MCF 10A (cell line): ENCODE data around the gene PEAR1. TPM values are rescaled to one million over a fixed set of nuclear protein-coding genes. Genes with fewer than 3 reads are reported as not detected.
A peak's percentile ranks its signal among the peaks of the same experiment; 100 is the strongest.

Source experiments
- BruUV-seq: library from RNA; stranded (reverse); fragments of 400-500 nt; replicated peaks from 2 replicates; lab custom pipeline; 2021; lab: Mats Ljungman, UMichigan
- CTCF ChIA-PET: fragments of 300-600 bp; sonication (Branson Sonifier 250); formaldehyde crosslinking; extraction: SDS; loops from one replicate; lab custom pipeline; 2021; ENCODE audit warnings: antibody characterized with exemption, inconsistent platforms; lab: Yijun Ruan, JAX
- POLR2A ChIA-PET: fragments of 300-600, 350-650 bp; sonication (Branson Sonifier 250); formaldehyde crosslinking; extraction: SDS; loops from one replicate; lab custom pipeline; 2020; ENCODE audit warnings: antibody characterized with exemption, inconsistent platforms; lab: Yijun Ruan, JAX
- DNase-seq: peaks from one replicate; pipeline ENCODE4 v3.0.0-alpha.2; 2018; ENCODE audit not compliant: unreplicated experiment
- H3K27ac Mint-ChIP-seq: one replicate; pipeline ENCODE4 v1.8.0; 2022; ENCODE audit warnings: mild to moderate bottlenecking, low read depth, mixed read lengths; ENCODE audit not compliant: unreplicated experiment
- H3K27me3 Mint-ChIP-seq: one replicate; pipeline ENCODE4 v1.8.0; 2022; ENCODE audit warnings: mixed read lengths; ENCODE audit not compliant: insufficient read depth, unreplicated experiment
- H3K36me3 Mint-ChIP-seq: one replicate; pipeline ENCODE4 v1.8.0; 2022; ENCODE audit warnings: mild to moderate bottlenecking, moderate library complexity, mixed read lengths; ENCODE audit not compliant: insufficient read depth, unreplicated experiment
- H3K4me1 Mint-ChIP-seq: one replicate; pipeline ENCODE4 v1.8.0; 2022; ENCODE audit warnings: mixed read lengths; ENCODE audit not compliant: insufficient read depth, unreplicated experiment
- H3K4me3 Mint-ChIP-seq: one replicate; pipeline ENCODE4 v1.8.0; 2022; ENCODE audit warnings: mild to moderate bottlenecking, moderate library complexity, mixed read lengths; ENCODE audit not compliant: unreplicated experiment
- H3K9me3 Mint-ChIP-seq: one replicate; pipeline ENCODE4 v1.8.0; 2022; ENCODE audit warnings: mixed read lengths; ENCODE audit not compliant: unreplicated experiment
- intact Hi-C: fragments of 100-400 bp; cut with micrococcal nuclease; formaldehyde crosslinking; loops from 2 replicates; pipeline ENCODE4 v1.14.1; 2022
- total RNA-seq: library from RNA; stranded (reverse); gene quantifications from 2 replicates; pipeline ENCODE4 v1.2.3, GENCODE V29; 2022
- TF ChIP-seq, protein P1 (sequence below): fragments of 200-600 bp; IDR thresholded peaks from one replicate; pipeline ENCODE4 v1.8.0; 2022; ENCODE audit warnings: antibody characterized with exemption, mild to moderate bottlenecking; ENCODE audit not compliant: unreplicated experiment

PEAR1 gene
- total RNA-seq, 1 experiment from 2014 or later: 6.5 TPM

- peaks cover 42% of the 10 kb centered on the region for H3K27me3 Mint-ChIP-seq
- intact Hi-C loops: no loop called here
- H3K4me1 Mint-ChIP-seq: peaks cover 10% of the 10 kb centered on the region
- H3K4me3 Mint-ChIP-seq: no peak overlapping the region
- H3K27ac Mint-ChIP-seq: no peak overlapping the region
- peaks cover 16% of the 10 kb centered on the region for H3K36me3 Mint-ChIP-seq
- ChIA-PET CTCF (interaction anchor here (0.7 to 13.9 kb wide), 9 partner anchors 9 to 242 kb away, joined by 3 to 363 read pairs (median 4); partner anchors contain the start of gene PEAR1), POLR2A (interaction anchor here (0.6 to 2.0 kb wide), 4 partner anchors 9 to 148 kb away, joined by 3 to 4 read pairs (median 3); no protein-coding TSS in a partner anchor)
- no peak for DNase-seq
- BruUV-seq: no TSS peak
- TF ChIP-seq, protein P1, sequence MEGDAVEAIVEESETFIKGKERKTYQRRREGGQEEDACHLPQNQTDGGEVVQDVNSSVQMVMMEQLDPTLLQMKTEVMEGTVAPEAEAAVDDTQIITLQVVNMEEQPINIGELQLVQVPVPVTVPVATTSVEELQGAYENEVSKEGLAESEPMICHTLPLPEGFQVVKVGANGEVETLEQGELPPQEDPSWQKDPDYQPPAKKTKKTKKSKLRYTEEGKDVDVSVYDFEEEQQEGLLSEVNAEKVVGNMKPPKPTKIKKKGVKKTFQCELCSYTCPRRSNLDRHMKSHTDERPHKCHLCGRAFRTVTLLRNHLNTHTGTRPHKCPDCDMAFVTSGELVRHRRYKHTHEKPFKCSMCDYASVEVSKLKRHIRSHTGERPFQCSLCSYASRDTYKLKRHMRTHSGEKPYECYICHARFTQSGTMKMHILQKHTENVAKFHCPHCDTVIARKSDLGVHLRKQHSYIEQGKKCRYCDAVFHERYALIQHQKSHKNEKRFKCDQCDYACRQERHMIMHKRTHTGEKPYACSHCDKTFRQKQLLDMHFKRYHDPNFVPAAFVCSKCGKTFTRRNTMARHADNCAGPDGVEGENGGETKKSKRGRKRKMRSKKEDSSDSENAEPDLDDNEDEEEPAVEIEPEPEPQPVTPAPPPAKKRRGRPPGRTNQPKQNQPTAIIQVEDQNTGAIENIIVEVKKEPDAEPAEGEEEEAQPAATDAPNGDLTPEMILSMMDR: no peak
- H3K9me3 Mint-ChIP-seq: no peaks in the 10 kb centered on the region
Measured at GRCh38 chr1:156931974-156932710, 38.6 kb downstream of the PEAR1 start.

DNA sequence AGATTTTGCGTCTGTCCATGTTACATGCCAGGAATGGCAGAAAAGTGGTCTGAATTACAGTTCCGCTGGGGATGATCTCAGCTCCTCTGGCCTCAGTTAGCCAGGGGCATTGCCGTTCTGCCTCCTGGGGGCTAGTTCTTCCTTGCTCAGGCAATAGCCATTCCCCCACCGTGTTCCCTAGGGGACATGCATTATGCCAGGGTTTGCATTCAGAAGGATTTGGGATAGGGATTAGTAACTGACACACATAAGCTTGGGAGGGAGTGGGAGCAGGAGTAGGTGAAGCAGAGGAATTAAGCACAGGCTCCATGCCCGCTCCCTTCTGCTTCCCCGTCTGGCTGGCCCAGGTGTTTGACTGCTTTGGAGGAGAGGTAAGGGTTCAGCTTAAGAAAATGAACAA lies 39.6 kb downstream of the PEAR1 start:
- Mint-ChIP-seq H3K9me3 (no peaks in the 10 kb centered on the region), H3K4me3 (no peak overlapping the region), H3K36me3 (peaks cover 18% of the 10 kb centered on the region), H3K27me3 (peaks cover 35% of the 10 kb centered on the region), H3K4me1 (peaks cover 4% of the 10 kb centered on the region), H3K27ac (no peak overlapping the region)
- ChIA-PET CTCF (interaction anchor here (0.6 to 13.9 kb wide), 6 partner anchors 8 to 255 kb away, joined by 3 to 363 read pairs (median 6); partner anchors contain the start of gene PEAR1), POLR2A (interaction anchor here (0.8 to 2.0 kb wide), 3 partner anchors 11 to 17 kb away, joined by 3 to 4 read pairs (median 4); no protein-coding TSS in a partner anchor)
- TF ChIP-seq, protein P1: no peak
- intact Hi-C loops: no loop called here
- no peak for DNase-seq
- TSS peak; percentile 12 for BruUV-seq

DNA sequence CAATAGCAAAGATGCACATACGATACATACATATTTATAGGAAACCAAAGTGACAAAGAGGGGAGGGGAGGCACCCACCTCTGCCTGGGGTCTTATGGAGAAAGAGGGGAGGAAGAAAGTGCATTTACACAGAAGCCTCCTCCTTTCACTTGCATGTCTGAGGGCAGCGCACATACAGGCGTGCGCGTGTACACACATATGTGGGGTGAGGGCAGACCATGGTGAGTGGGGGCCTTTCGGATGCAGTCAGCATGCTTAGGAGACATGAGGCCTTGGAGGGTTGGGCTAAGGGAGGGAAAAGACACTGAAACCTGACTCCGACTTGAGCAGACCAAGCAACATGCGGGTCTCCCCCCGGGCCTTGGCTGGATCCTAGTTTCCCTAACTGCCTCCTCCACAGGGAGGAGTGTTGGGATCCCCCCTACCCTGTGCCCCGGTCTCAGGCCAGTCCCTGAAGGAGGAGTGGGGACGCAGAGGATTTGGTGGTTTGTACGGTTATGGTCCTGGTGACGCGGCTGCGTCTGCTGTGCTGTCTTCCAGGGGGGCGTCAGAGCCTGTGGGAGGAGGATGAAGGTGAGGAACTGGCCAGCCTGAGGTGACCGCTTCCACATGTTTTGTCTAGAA lies 42.1 kb downstream of the PEAR1 start:
- no peaks in the 10 kb centered on the region for H3K4me1 Mint-ChIP-seq
- CTCF ChIA-PET: interaction anchor here (0.7 to 4.8 kb wide), 4 partner anchors 8 to 97 kb away, joined by 3 to 21 read pairs (median 6); partner anchors contain the start of gene NTRK1
- H3K36me3 Mint-ChIP-seq: peaks cover 30% of the 10 kb centered on the region
- H3K27me3 Mint-ChIP-seq: peaks cover 10% of the 10 kb centered on the region
- intact Hi-C loops: no loop called here
- H3K27ac Mint-ChIP-seq: no peak overlapping the region
- TF ChIP-seq, protein P1: no peak
- no TSS peak for BruUV-seq
- POLR2A ChIA-PET: interaction anchor here (0.6 kb wide), 1 partner anchor 143 kb away, joined by 5 read pairs; no protein-coding TSS in a partner anchor
- H3K9me3 Mint-ChIP-seq: no peaks in the 10 kb centered on the region
- no peak overlapping the region for H3K4me3 Mint-ChIP-seq
- DNase-seq: no peak

GRCh38 chr1:156936191-156936590 lies 42.7 kb downstream of the PEAR1 start:
- intact Hi-C loops: no loop called here
- Mint-ChIP-seq H3K4me3 (no peak overlapping the region), H3K4me1 (no peaks in the 10 kb centered on the region), H3K36me3 (peaks cover 31% of the 10 kb centered on the region), H3K27ac (no peak overlapping the region), H3K9me3 (no peaks in the 10 kb centered on the region), H3K27me3 (peaks cover 4% of the 10 kb centered on the region)
- DNase-seq: no peak
- TF ChIP-seq, protein P1: no peak
- ChIA-PET POLR2A (interaction anchor here (0.7 to 0.9 kb wide), 2 partner anchors 8 to 502 kb away, joined by 3 read pairs; no protein-coding TSS in a partner anchor), CTCF (interaction anchor here (0.7 to 1.2 kb wide), 3 partner anchors 9 to 210 kb away, joined by 3 to 4 read pairs (median 4); no protein-coding TSS in a partner anchor)
- BruUV-seq: no TSS peak
